Muscle layer of colon (tissue), 2 donors: ENCODE data around the gene KRT72.

Source experiments
- H3K27ac ChIP-seq: one replicate; pipeline ENCODE4 v1.7.0; 2013; ENCODE audit warnings: low read depth, mild to moderate bottlenecking, low read length, moderate library complexity
- H3K27me3 ChIP-seq, 2 donors: one replicate each; pipeline ENCODE4 v1.7.0; 2013; ENCODE audit warnings: low read length in 2 of 2, mild to moderate bottlenecking in 2 of 2; ENCODE audit not compliant: insufficient read depth in 2 of 2, control insufficient read depth in 1 of 2
- H3K36me3 ChIP-seq: one replicate; pipeline ENCODE4 v1.7.0; 2013; ENCODE audit warnings: mild to moderate bottlenecking, low read length; ENCODE audit not compliant: insufficient read depth
- H3K4me1 ChIP-seq: one replicate; pipeline ENCODE4 v1.7.0; 2013; ENCODE audit warnings: mild to moderate bottlenecking, low read length; ENCODE audit not compliant: insufficient read depth
- H3K4me3 ChIP-seq, 2 donors: one replicate each; pipeline ENCODE4 v1.7.0; 2013; ENCODE audit warnings: low read length in 2 of 2, low read depth in 1 of 2, mild to moderate bottlenecking in 1 of 2, moderate library complexity in 1 of 2
- H3K9ac ChIP-seq: one replicate; pipeline ENCODE4 v1.7.0; 2013; ENCODE audit warnings: low read length
- H3K9me3 ChIP-seq: one replicate; pipeline ENCODE4 v1.7.0; 2013; ENCODE audit warnings: mild to moderate bottlenecking, low read length
- donor health status: abdominal sarcoma.
- donor health status: Adenocarcinoma of cecum.

KRT72 gene

DNA sequence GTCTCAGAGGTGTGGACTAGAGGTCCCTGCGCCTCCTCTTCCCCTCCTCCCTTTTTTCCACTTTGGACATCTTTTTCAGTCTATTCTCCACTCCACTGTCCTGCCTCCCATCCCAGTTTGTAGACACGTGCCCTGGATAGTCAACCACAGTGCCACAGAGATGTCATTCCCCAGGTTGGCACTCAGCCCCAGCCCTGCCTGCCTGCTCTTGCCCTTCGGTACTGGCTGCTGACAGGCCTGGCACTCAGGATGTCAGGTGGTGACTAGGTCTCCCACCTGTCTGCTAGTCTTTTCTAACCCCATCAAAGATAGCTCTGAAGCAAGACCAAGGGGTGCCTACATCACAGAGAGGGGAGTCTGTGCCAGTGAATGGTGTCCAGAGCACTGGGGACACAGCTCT, 64.2 kb downstream of the KRT72 start:
- no peaks in the 10 kb centered on the region for H3K36me3 ChIP-seq
- peaks cover 21% of the 10 kb centered on the region for H3K4me1 ChIP-seq
- H3K27ac ChIP-seq = no peak overlapping the region
- no peak overlapping the region for H3K4me3 ChIP-seq
- no peaks in the 10 kb centered on the region for H3K27me3 ChIP-seq
- H3K9me3 ChIP-seq = no peaks in the 10 kb centered on the region
- H3K9ac ChIP-seq = no peak overlapping the region
